ENCODE data around the gene PRKCE. TPM values are rescaled to one million over a fixed set of nuclear protein-coding genes. Genes with fewer than 3 reads are reported as not detected.

Gene PRKCE
- total RNA-seq, 1 donor from 2014 or later = 21.0 TPM

- DNase-seq (ENCODE audit: low read depth) = no peak
- H3K4me3 ChIP-seq (ENCODE audit: low read depth, low read length) = no peak overlapping the region
- no peak for TF ChIP-seq CTCF (IDR thresholded peaks at IDR 0.05; ENCODE audit: insufficient read depth, low read length, poor library complexity, severe bottlenecking)
- H3K36me3 ChIP-seq (ENCODE audit: control insufficient read depth, insufficient read depth, low read length) = no peaks in the 10 kb centered on the region
- H3K27me3 ChIP-seq (ENCODE audit: control insufficient read depth, insufficient read depth, low read length) = no peaks in the 10 kb centered on the region
These were observed 124.9 kb downstream of the PRKCE start for GRCh38 chr2:45776160-45776955.

GRCh38 chr2:45777996-45778719 is 126.7 kb downstream of the PRKCE start:
- no peak for DNase-seq (ENCODE audit: low read depth)
- TF ChIP-seq CTCF (IDR thresholded peaks at IDR 0.05; ENCODE audit: insufficient read depth, low read length, poor library complexity, severe bottlenecking) = no peak

DNA sequence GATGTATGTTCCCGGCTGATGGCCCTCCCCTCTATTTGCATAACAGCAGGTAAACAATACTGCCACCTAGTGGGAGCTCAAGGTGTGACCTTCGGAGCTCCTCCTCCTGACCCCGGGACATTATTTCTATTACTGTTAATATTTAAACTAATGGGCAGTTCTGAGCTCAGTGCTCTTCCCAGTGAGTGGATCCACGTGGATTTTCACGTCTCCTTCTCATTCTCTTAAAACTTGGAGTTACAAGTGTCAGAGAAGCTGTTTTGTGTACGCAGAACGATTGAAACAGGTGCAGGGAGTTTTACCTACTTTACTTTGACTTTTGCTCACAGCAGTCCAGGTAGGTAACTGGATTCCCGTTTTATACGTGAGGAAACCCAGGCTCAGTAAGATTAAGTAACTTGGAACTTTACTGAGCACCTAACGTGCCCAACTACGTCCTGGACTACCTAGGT is 127.3 kb downstream of the PRKCE start:
- Histone ChIP-seq H3K27me3 (ENCODE audit: control insufficient read depth, insufficient read depth, low read length) (no peaks in the 10 kb centered on the region), H3K36me3 (ENCODE audit: control insufficient read depth, insufficient read depth, low read length) (no peaks in the 10 kb centered on the region), H3K4me3 (ENCODE audit: low read depth, low read length) (no peak overlapping the region)
- no peak for DNase-seq (ENCODE audit: low read depth)
- TF ChIP-seq CTCF (IDR thresholded peaks at IDR 0.05; ENCODE audit: insufficient read depth, low read length, poor library complexity, severe bottlenecking) = peak; percentile 61

More at GRCh38 chr2:45777996-45778719, 126.7 kb downstream of the PRKCE start:
- no peaks in the 10 kb centered on the region for H3K36me3 ChIP-seq (ENCODE audit: control insufficient read depth, insufficient read depth, low read length)
- H3K4me3 ChIP-seq (ENCODE audit: low read depth, low read length) = no peak overlapping the region
- H3K27me3 ChIP-seq (ENCODE audit: control insufficient read depth, insufficient read depth, low read length) = no peaks in the 10 kb centered on the region

DNA sequence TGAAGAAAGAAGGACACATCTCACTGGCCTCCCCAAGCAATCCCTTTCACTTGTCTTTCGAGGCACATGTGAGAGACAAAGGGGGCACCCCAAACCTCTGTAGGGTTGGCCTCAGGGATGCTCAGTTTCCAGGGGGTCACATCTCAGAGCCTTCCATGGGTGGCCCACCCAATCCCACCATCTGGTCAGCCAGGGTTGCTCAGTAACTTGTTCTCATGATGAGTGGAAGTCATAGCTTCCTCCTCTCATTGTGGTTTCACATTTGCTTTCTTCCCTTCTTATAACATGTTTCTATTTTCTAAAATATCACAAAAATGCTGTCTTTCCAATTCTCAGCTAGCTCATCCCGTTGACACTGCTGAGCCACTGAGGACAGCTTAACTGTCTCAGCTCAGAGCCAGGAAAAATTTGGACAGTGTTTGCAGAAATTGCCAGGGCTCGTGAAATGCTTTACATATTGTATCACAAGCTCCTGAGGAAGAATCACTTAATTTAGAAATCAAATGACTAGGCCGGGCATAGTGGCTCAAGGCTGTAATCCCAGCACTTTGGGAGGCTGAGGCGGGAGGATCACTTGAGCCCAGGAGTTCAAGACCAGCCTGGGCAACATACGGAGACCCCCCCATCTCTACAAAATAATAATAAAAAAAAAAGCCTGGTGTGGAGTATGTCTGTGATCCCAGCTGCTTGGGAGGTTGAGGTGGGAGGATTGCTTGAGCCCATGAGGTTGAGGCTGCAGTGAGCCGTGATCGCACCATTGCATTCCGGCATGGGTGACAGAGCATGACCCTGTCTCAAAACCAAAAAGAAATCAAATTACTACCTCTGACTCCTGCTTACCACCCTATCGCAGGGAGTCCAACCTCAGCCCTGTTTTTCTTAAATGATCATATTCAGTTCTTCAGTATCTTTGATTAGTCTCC is 129.3 kb downstream of the PRKCE start:
- Histone ChIP-seq H3K4me3 (ENCODE audit: low read depth, low read length) (no peak overlapping the region), H3K36me3 (ENCODE audit: control insufficient read depth, insufficient read depth, low read length) (no peaks in the 10 kb centered on the region), H3K27me3 (ENCODE audit: control insufficient read depth, insufficient read depth, low read length) (no peaks in the 10 kb centered on the region)
- DNase-seq (ENCODE audit: low read depth) = no peak
- TF ChIP-seq CTCF (IDR thresholded peaks at IDR 0.05; ENCODE audit: insufficient read depth, low read length, poor library complexity, severe bottlenecking) = no peak

GRCh38 chr2:45781464-45781811 is 130.0 kb downstream of the PRKCE start:
- DNase-seq (ENCODE audit: low read depth) = no peak
- no peak for TF ChIP-seq CTCF (IDR thresholded peaks at IDR 0.05; ENCODE audit: insufficient read depth, low read length, poor library complexity, severe bottlenecking)
- no peak overlapping the region for H3K4me3 ChIP-seq (ENCODE audit: low read depth, low read length)
- no peaks in the 10 kb centered on the region for H3K36me3 ChIP-seq (ENCODE audit: control insufficient read depth, insufficient read depth, low read length)
- no peaks in the 10 kb centered on the region for H3K27me3 ChIP-seq (ENCODE audit: control insufficient read depth, insufficient read depth, low read length)
